ENCODE results near the gene KCNH1. TPM values are rescaled to one million over a fixed set of nuclear protein-coding genes. Genes with fewer than 3 reads are reported as not detected.

KCNH1 gene
- total RNA-seq, 3 donors from 2014 or later = 0.81 to 1.7 (median 1.2) TPM

DNA sequence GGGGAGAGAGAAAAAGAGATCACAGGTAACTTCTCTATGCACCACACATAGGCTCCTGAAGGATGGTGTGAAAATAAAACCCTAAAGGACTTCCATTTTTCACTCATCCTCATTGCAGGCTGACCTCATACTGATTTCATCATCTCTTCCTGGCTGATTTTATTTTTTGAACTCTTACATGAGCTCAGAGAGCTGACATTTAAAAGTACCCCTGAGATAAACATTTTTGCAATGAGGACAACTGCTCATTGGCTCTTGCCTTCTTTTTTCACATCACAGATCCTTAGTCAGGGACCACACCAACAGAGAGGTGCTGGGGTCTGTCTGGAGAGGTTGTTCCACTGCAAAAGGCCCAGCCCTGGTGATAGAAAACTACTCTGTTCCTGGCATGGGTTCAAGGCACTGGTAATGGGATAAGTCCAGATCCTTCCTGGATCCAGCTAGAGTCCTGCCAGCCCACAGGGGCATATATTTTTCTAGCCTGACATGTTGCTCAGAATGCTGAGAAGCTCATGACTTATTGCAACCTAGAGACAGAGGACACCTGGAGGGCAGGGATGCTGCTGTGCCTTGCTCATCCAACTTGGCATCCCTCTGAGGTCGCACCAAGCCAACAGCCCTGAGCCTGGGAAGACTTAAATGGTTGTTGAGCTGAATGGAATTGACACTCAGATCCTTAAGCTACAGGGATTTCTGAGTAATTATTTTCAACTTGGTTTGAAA, 445.3 kb downstream of the KCNH1 start:
- TF ChIP-seq, protein P1, sequence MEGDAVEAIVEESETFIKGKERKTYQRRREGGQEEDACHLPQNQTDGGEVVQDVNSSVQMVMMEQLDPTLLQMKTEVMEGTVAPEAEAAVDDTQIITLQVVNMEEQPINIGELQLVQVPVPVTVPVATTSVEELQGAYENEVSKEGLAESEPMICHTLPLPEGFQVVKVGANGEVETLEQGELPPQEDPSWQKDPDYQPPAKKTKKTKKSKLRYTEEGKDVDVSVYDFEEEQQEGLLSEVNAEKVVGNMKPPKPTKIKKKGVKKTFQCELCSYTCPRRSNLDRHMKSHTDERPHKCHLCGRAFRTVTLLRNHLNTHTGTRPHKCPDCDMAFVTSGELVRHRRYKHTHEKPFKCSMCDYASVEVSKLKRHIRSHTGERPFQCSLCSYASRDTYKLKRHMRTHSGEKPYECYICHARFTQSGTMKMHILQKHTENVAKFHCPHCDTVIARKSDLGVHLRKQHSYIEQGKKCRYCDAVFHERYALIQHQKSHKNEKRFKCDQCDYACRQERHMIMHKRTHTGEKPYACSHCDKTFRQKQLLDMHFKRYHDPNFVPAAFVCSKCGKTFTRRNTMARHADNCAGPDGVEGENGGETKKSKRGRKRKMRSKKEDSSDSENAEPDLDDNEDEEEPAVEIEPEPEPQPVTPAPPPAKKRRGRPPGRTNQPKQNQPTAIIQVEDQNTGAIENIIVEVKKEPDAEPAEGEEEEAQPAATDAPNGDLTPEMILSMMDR (IDR thresholded peaks at IDR 0.05) = no peak
- H3K4me1 ChIP-seq (ENCODE audit: low read depth) = no peaks in the 10 kb centered on the region
- H3K4me3 ChIP-seq = no peak overlapping the region
- no peak for DNase-seq
- no peaks in the 10 kb centered on the region for H3K9me3 ChIP-seq
- no peaks in the 10 kb centered on the region for H3K36me3 ChIP-seq (ENCODE audit: low read depth)
- intact Hi-C loops (cut with DNase I, micrococcal nuclease) = no loop called here
- no peak for ATAC-seq

DNA sequence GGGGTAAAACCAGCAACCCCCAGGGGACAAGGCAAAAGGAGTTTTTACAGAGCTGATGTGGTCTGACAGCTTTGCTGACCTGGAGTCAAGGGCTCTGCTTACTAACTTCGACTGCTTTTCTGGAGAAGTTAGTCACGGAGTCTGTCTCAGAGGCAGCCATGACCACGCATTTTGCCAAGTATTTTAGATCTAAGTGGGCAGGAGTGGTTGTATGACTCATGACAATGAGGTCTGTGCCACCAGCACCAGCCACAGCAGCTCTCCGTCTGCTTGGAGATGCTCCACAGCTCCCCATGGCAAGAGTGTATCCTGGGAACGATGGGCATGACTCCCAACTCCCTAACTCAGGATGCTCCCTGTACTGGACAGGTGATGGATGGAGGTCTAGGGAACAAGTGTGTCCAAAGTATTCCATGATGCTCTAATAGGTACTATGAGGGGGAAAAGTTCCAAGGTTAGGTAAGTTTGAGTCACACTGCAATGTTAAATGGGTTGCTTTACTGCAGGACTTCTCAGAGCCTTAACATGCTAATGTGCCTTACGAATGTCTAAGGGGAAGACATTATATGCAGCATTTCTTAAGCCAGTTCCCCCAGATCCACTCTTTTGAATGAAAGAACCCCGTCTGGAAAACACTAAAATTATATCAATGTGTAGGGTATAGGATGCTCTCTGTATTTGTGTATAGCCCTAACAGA, 446.2 kb downstream of the KCNH1 start:
- H3K9me3 ChIP-seq = no peaks in the 10 kb centered on the region
- H3K4me3 ChIP-seq = no peak overlapping the region
- no peaks in the 10 kb centered on the region for H3K36me3 ChIP-seq (ENCODE audit: low read depth)
- intact Hi-C loops (cut with DNase I, micrococcal nuclease) = no loop called here
- TF ChIP-seq, protein P1 (IDR thresholded peaks at IDR 0.05) = no peak
- ATAC-seq (no peak), DNase-seq (no peak)
- H3K4me1 ChIP-seq (ENCODE audit: low read depth) = no peaks in the 10 kb centered on the region

DNA sequence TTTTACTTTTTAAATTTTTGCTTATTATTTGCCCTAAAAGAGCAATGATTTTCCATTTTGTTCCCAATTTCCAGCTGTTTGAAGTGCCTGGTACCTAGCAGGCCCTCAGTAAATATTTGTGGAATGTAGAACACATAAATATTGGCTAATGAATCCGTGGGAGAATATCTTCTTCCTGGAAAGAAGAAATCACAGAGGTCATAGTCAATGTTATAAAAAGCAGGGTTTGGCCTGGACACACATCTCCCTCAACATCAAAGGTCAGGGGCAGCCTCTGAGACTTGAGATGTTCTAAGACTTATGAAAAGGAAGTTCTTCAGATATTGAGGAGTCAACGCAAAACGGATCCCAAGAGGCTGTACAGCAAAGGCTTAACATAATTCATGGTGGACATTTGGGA, 447.1 kb downstream of the KCNH1 start:
- DNase-seq (no peak), ATAC-seq (no peak)
- Histone ChIP-seq H3K9me3 (no peaks in the 10 kb centered on the region), H3K4me3 (no peak overlapping the region), H3K4me1 (ENCODE audit: low read depth) (no peaks in the 10 kb centered on the region), H3K36me3 (ENCODE audit: low read depth) (no peaks in the 10 kb centered on the region)
- intact Hi-C loops (cut with DNase I, micrococcal nuclease) = no loop called here
- TF ChIP-seq, protein P1 (IDR thresholded peaks at IDR 0.05) = no peak

DNA sequence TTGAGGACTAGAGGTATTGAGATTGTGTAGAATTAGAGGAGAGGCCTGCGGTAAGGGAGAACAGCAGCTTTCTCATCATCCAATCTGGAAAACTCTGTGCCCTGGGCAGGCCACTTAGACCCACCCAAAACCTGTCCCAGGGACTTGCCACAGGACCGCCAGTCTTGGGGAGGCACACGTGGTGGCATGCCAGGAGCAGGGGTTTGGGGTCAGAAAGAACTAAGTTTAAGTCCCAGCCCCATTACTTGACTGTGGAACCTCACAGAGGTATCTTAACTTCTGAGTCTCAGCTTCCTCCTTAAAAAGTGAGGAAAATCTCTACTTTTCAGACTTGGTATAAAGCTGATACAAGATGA, 448.7 kb downstream of the KCNH1 start:
- no peaks in the 10 kb centered on the region for H3K4me1 ChIP-seq (ENCODE audit: low read depth)
- no peak for DNase-seq
- no peak overlapping the region for H3K4me3 ChIP-seq
- no peaks in the 10 kb centered on the region for H3K9me3 ChIP-seq
- TF ChIP-seq, protein P1 (IDR thresholded peaks at IDR 0.05) = no peak
- H3K36me3 ChIP-seq (ENCODE audit: low read depth) = no peaks in the 10 kb centered on the region
- no peak for ATAC-seq
- intact Hi-C loops (cut with DNase I, micrococcal nuclease) = no loop called here

DNA sequence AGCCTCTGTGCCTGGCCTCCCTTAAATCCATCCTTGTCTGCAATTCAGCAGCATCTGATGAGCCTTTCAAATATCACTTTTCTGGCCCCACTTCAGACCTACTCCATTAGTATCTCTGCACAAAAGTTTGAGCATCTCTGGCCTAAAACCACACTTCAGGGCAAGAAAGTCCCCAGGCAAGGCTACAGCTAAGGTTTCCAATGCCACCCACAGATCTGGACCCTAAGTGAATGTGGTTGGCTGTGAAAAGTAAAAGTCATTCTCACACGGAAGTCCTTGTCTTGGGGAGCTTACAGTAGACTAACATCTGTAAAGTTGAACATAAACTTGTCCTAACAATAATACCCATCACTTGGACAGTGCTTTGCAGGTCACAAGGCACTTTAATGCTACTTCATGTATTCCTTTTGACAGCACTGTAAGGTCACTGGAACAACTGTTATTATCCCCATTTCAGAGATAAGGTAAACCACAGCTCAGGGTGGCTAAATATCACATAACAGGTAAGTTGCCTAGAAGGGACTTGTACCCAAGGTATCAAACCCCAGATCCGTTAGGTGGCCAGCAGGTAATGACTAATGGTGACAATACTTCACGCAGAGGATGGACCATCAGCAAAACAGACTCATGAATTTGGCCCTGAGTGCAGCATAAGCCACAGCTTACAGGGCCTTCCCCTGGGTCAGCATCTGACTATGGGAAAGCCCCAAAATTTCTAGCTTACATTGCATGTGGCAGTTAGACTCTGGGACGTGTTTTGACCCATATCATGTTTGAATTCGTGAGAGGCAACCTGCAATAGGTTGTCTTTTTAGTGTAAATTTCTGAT, 449.3 kb downstream of the KCNH1 start:
- TF ChIP-seq, protein P1 (IDR thresholded peaks at IDR 0.05) = no peak
- DNase-seq (no peak), ATAC-seq (no peak)
- no peaks in the 10 kb centered on the region for H3K36me3 ChIP-seq (ENCODE audit: low read depth)
- no peak overlapping the region for H3K4me3 ChIP-seq
- no peaks in the 10 kb centered on the region for H3K4me1 ChIP-seq (ENCODE audit: low read depth)
- H3K9me3 ChIP-seq = no peaks in the 10 kb centered on the region
- intact Hi-C loops (cut with DNase I, micrococcal nuclease) = no loop called here

All from mucosa of descending colon (tissue), 3 donors.